ENCODE results near the gene TNIK. TPM values are rescaled to one million over a fixed set of nuclear protein-coding genes. Genes with fewer than 3 reads are reported as not detected.

Gene TNIK
- total RNA-seq, 1 donor from 2014 or later, result 1.5 TPM

- no peak for TF ChIP-seq CTCF (IDR thresholded peaks at IDR 0.05; ENCODE audit: partially characterized antibody, unreplicated experiment)
- H3K4me1 Mint-ChIP-seq (ENCODE audit: low read depth, unreplicated experiment), result no peaks in the 10 kb centered on the region
- H3K27ac Mint-ChIP-seq (ENCODE audit: unreplicated experiment), result no peak overlapping the region
- H3K9me3 Mint-ChIP-seq (ENCODE audit: unreplicated experiment), result no peaks in the 10 kb centered on the region
- H3K27me3 Mint-ChIP-seq (ENCODE audit: unreplicated experiment), result no peaks in the 10 kb centered on the region
- H3K36me3 Mint-ChIP-seq (ENCODE audit: unreplicated experiment), result no peaks in the 10 kb centered on the region
- no peak for DNase-seq
- H3K4me3 Mint-ChIP-seq (ENCODE audit: unreplicated experiment), result no peak overlapping the region
These were observed 258.4 kb downstream of the TNIK start for GRCh38 chr3:171201825-171202224.

DNA sequence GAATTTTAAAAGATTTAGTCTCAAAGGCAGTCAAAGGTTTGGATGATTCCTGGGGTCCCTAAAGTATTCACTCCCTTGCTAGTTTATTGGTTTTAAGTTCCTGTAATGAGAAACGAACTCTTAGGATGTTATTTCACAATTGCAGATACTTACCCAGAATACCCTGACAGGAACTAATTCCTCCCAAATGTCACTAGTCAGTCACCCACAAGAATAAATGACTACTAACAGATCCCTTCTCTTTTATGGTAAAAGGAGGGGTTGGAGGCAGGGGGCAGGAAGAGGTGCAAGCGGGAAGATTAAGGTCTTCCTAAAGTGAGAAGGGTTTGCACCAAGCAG is 259.5 kb downstream of the TNIK start:
- no peak overlapping the region for H3K27ac Mint-ChIP-seq (ENCODE audit: unreplicated experiment)
- H3K4me3 Mint-ChIP-seq (ENCODE audit: unreplicated experiment), result no peak overlapping the region
- TF ChIP-seq CTCF (IDR thresholded peaks at IDR 0.05; ENCODE audit: partially characterized antibody, unreplicated experiment), result no peak
- H3K4me1 Mint-ChIP-seq (ENCODE audit: low read depth, unreplicated experiment), result no peaks in the 10 kb centered on the region
- no peaks in the 10 kb centered on the region for H3K27me3 Mint-ChIP-seq (ENCODE audit: unreplicated experiment)
- H3K9me3 Mint-ChIP-seq (ENCODE audit: unreplicated experiment), result no peaks in the 10 kb centered on the region
- H3K36me3 Mint-ChIP-seq (ENCODE audit: unreplicated experiment), result no peaks in the 10 kb centered on the region
- no peak for DNase-seq

DNA sequence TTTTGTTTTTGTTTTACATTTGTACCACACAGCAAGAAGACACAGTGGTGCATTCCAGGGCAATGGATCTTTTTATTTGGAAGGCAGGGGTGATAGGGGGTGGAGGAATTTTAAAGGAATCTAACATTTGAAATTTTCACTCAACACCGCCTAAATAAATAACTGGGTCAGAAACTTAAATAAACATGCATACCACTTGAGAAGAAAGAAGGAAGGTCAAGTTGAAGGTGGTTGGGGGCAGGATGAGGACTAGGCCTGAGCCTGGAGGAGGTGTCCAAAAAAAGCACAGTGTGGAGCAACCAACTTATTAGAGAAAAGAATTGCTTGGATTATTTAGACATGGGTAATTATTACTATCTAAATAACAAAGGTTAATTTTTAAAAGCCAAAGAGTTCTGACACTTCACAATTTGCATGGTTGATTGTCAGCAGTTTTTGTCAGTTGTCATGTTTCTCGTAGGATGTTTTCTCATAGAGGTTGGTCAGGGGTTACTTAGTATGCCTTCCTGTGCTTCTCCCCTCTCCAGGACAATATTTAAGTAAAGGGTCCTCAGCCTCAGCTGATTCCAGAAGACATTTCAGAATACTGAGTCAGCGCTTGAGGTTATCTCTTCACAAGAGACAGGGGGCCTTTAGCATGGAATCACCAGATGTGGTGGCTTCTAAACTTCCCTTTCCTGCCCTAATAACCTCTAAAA is 260.0 kb downstream of the TNIK start:
- TF ChIP-seq CTCF (IDR thresholded peaks at IDR 0.05; ENCODE audit: partially characterized antibody, unreplicated experiment), result no peak
- H3K4me1 Mint-ChIP-seq (ENCODE audit: low read depth, unreplicated experiment), result no peaks in the 10 kb centered on the region
- H3K27me3 Mint-ChIP-seq (ENCODE audit: unreplicated experiment), result no peaks in the 10 kb centered on the region
- no peaks in the 10 kb centered on the region for H3K9me3 Mint-ChIP-seq (ENCODE audit: unreplicated experiment)
- DNase-seq, result no peak
- H3K27ac Mint-ChIP-seq (ENCODE audit: unreplicated experiment), result no peak overlapping the region
- no peak overlapping the region for H3K4me3 Mint-ChIP-seq (ENCODE audit: unreplicated experiment)
- no peaks in the 10 kb centered on the region for H3K36me3 Mint-ChIP-seq (ENCODE audit: unreplicated experiment)

DNA sequence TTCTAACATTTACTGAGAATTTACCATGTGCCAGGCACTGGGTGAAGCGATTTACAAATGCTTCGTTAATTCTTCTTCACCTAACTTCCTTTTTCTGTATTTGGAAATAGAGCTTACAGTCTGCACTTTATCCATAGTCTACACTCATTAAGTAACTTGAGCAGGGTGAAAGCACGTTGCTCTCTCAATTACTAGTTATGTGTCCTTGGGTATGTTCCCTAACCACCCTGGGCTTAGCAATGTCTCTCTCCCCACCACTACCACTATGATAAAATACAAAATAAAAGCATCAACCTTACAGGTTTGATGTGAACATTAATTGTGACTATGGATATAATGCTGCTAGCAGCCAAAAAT is 260.8 kb downstream of the TNIK start:
- no peak for TF ChIP-seq CTCF (IDR thresholded peaks at IDR 0.05; ENCODE audit: partially characterized antibody, unreplicated experiment)
- no peak overlapping the region for H3K4me3 Mint-ChIP-seq (ENCODE audit: unreplicated experiment)
- H3K27me3 Mint-ChIP-seq (ENCODE audit: unreplicated experiment), result no peaks in the 10 kb centered on the region
- no peaks in the 10 kb centered on the region for H3K4me1 Mint-ChIP-seq (ENCODE audit: low read depth, unreplicated experiment)
- H3K9me3 Mint-ChIP-seq (ENCODE audit: unreplicated experiment), result no peaks in the 10 kb centered on the region
- H3K27ac Mint-ChIP-seq (ENCODE audit: unreplicated experiment), result no peak overlapping the region
- H3K36me3 Mint-ChIP-seq (ENCODE audit: unreplicated experiment), result no peaks in the 10 kb centered on the region
- DNase-seq, result no peak

DNA sequence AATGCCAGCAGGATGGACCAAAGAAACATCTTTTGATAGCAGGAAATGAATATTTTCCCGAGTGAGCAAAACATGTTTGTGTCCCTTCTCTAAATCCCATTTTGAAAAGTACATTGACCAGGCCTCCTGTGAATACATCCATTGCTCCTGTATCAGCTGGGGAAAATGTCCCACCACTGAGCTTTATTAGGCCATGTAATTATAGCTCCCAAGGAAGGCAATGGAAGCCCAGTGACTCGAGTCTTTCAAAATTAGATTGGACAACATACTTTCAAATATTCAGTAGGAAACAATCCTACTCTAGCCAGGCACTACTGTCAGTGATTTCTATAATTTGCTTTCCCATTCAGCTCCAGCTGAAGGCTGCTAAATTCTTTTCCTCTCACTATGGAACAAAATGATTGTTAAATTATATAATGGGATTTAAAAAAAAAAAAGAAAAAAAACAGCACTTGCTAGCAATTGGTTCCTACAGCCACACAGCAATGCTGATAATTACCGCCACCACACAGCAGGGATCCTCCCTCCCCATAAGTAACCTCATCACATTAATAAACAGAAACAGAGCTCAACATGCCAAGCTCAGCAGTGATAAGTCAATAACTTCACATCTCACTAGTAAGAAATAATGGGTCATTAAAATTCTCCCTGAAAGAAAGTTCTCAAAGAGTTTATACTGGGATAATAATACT is 261.3 kb downstream of the TNIK start:
- TF ChIP-seq CTCF (IDR thresholded peaks at IDR 0.05; ENCODE audit: partially characterized antibody, unreplicated experiment), result no peak
- Mint-ChIP-seq H3K27me3 (ENCODE audit: unreplicated experiment) (no peaks in the 10 kb centered on the region), H3K4me3 (ENCODE audit: unreplicated experiment) (no peak overlapping the region), H3K4me1 (ENCODE audit: low read depth, unreplicated experiment) (no peaks in the 10 kb centered on the region), H3K9me3 (ENCODE audit: unreplicated experiment) (no peaks in the 10 kb centered on the region), H3K27ac (ENCODE audit: unreplicated experiment) (no peak overlapping the region), H3K36me3 (ENCODE audit: unreplicated experiment) (no peaks in the 10 kb centered on the region)
- DNase-seq, result no peak

Measured in glutamatergic neuron (in vitro differentiated cells).